Amygdala (tissue), 56 donors: ENCODE results near the gene P3H1.
"Not testable (repeated sequence)": the region's sequence is repeated elsewhere in the genome, so short reads cannot be mapped to it uniquely, and the experiment has no call there.

ENCODE experiments used
- DNase-seq, 56 donors: peaks; one replicate each; lab custom pipeline; 2025; lab: John Stamatoyannopoulos, UW

Gene P3H1

GRCh38 chr1:42734201-42735035 is 32.4 kb downstream of the P3H1 start:
- no peak for DNase-seq

GRCh38 chr1:42733415-42734200 is 33.2 kb downstream of the P3H1 start:
- no peak for DNase-seq

- DNase-seq = no peak
Observed at GRCh38 chr1:42732126-42732680, 34.6 kb downstream of the P3H1 start.

- DNase-seq = no peak
Observed at GRCh38 chr1:42731585-42731984, 35.2 kb downstream of the P3H1 start.

- DNase-seq = no peak
Observed at GRCh38 chr1:42730988-42731387, 35.8 kb downstream of the P3H1 start.

GRCh38 chr1:42730002-42730401 is 36.8 kb downstream of the P3H1 start:
- DNase-seq = no peak

GRCh38 chr1:42725820-42726219 is 41.0 kb downstream of the P3H1 start:
- not testable (repeated sequence) for DNase-seq

GRCh38 chr1:42723511-42723910 is 43.3 kb downstream of the P3H1 start:
- DNase-seq = no peak

GRCh38 chr1:42722403-42722802 is 44.4 kb downstream of the P3H1 start:
- not testable (repeated sequence) for DNase-seq

GRCh38 chr1:42721926-42722325 is 44.9 kb downstream of the P3H1 start:
- DNase-seq = no peak

- no peak for DNase-seq
Observed at GRCh38 chr1:42720868-42721267, 46.0 kb downstream of the P3H1 start.

- not testable (repeated sequence) for DNase-seq
Observed at GRCh38 chr1:42714441-42714840, 52.4 kb downstream of the P3H1 start.

- DNase-seq = no peak
Observed at GRCh38 chr1:42713293-42713692, 53.5 kb downstream of the P3H1 start.

GRCh38 chr1:42712808-42713207 is 54.0 kb downstream of the P3H1 start:
- DNase-seq = not testable (repeated sequence)

GRCh38 chr1:42703888-42704464 is 62.9 kb downstream of the P3H1 start:
- no peak for DNase-seq

- DNase-seq = no peak
Observed at GRCh38 chr1:42700006-42700405, 66.8 kb downstream of the P3H1 start.

GRCh38 chr1:42698081-42698813 is 68.6 kb downstream of the P3H1 start:
- DNase-seq = no peak
